HEK293T (cell line): Measurements from ENCODE around the gene ZNF709.
"Not testable (repeated sequence)": the region's sequence is repeated elsewhere in the genome, so short reads cannot be mapped to it uniquely, and the experiment has no call there.

Experiments
- CTCF ChIA-PET: fragments of 350-600 bp; formaldehyde crosslinking; extraction: SDS; loops from one replicate; lab custom pipeline; 2021; ENCODE audit warnings: antibody characterized with exemption, inconsistent platforms; lab: Yijun Ruan, JAX
- POLR2A ChIA-PET: fragments of 350-600 bp; formaldehyde crosslinking; extraction: SDS; loops from one replicate; lab custom pipeline; 2020; ENCODE audit warnings: antibody characterized with exemption, inconsistent platforms; lab: Yijun Ruan, JAX
- DNase-seq: peaks from one replicate; pipeline ENCODE4 v3.0.0; 2012; ENCODE audit warnings: mixed read lengths; ENCODE audit errors: extremely low spot score
- ARNT ChIP-seq: fragments of 450-650 bp; IDR thresholded peaks from 2 replicates; pipeline ENCODE4 v1.6.1; 2017; ENCODE audit warnings: mild to moderate bottlenecking
- BHLHE40 ChIP-seq: fragments of 450-650 bp; IDR thresholded peaks from 2 replicates; pipeline ENCODE4 v1.6.1; 2016; ENCODE audit warnings: mild to moderate bottlenecking, moderate library complexity, borderline replicate concordance
- CTBP1 ChIP-seq: fragments of 450-650 bp; IDR thresholded peaks from 2 replicates; pipeline ENCODE4 v1.6.1; 2016; ENCODE audit warnings: borderline replicate concordance
- ELF4 ChIP-seq: fragments of 450-650 bp; IDR thresholded peaks from 2 replicates; pipeline ENCODE4 v1.6.1; 2017; ENCODE audit warnings: antibody characterized with exemption
- FOXA1 ChIP-seq: fragments of 450-650 bp; IDR thresholded peaks from 2 replicates; pipeline ENCODE4 v1.6.1; 2016; ENCODE audit warnings: mild to moderate bottlenecking
- FOXK2 ChIP-seq: fragments of 450-650 bp; IDR thresholded peaks from 2 replicates; pipeline ENCODE4 v1.6.1; 2016; ENCODE audit warnings: mild to moderate bottlenecking
- FOXM1 ChIP-seq: fragments of 450-650 bp; IDR thresholded peaks from 2 replicates; pipeline ENCODE4 v1.6.1; 2017; ENCODE audit warnings: mild to moderate bottlenecking, borderline replicate concordance
- HDGF ChIP-seq: fragments of 450-650 bp; IDR thresholded peaks from 2 replicates; pipeline ENCODE4 v1.6.1; 2017; ENCODE audit warnings: antibody characterized with exemption, borderline replicate concordance
- L3MBTL2 ChIP-seq: fragments of 450-650 bp; conservative IDR thresholded peaks from 2 replicates; pipeline ENCODE4 v1.6.1; 2016; ENCODE audit warnings: mild to moderate bottlenecking
- LEF1 ChIP-seq: fragments of 450-650 bp; IDR thresholded peaks from 2 replicates; pipeline ENCODE4 v1.6.1; 2017; ENCODE audit warnings: mild to moderate bottlenecking, borderline replicate concordance
- NFRKB ChIP-seq: fragments of 450-650 bp; IDR thresholded peaks from 2 replicates; pipeline ENCODE4 v1.6.1; 2016; ENCODE audit warnings: mild to moderate bottlenecking, moderate library complexity
- PKNOX1 ChIP-seq: fragments of 450-650 bp; IDR thresholded peaks from 2 replicates; pipeline ENCODE4 v1.6.1; 2016
- SP1 ChIP-seq: fragments of 450-650 bp; IDR thresholded peaks from 2 replicates; pipeline ENCODE4 v1.6.1; 2017
- SUZ12 ChIP-seq: fragments of 450-650 bp; IDR thresholded peaks from 2 replicates; pipeline ENCODE4 v1.6.1; 2016; ENCODE audit warnings: mild to moderate bottlenecking
- TARDBP ChIP-seq: fragments of 450-650 bp; IDR thresholded peaks from 2 replicates; pipeline ENCODE4 v1.6.1; 2016
- ZNF384 ChIP-seq: fragments of 450-650 bp; IDR thresholded peaks from 2 replicates; pipeline ENCODE4 v1.6.1; 2016

ZNF709 gene

GRCh38 chr19:12425236-12425887 is 59.3 kb downstream of the ZNF709 start:
- no peak for TF ChIP-seq HDGF
- no peak for TF ChIP-seq SUZ12
- no peak for TF ChIP-seq L3MBTL2
- TF ChIP-seq BHLHE40 = no peak
- TF ChIP-seq SP1 = no peak
- no peak for TF ChIP-seq FOXM1
- TF ChIP-seq TARDBP = no peak
- TF ChIP-seq LEF1 = no peak
- no peak for TF ChIP-seq FOXA1
- TF ChIP-seq FOXK2 = no peak
- TF ChIP-seq ARNT = no peak
- no peak for TF ChIP-seq ELF4
- no peak for TF ChIP-seq PKNOX1
- no peak for TF ChIP-seq ZNF384
- TF ChIP-seq NFRKB = no peak
- no peak for TF ChIP-seq CTBP1
- no peak for DNase-seq
- CTCF ChIA-PET = no interaction called here
- POLR2A ChIA-PET = interaction anchor here (1.2 kb wide), 1 partner anchor 24 kb away, joined by 4 read pairs; the partner anchor contains the start of gene ZNF799

- DNase-seq, POLR2A ChIA-PET, CTCF ChIA-PET: not testable (repeated sequence)
These were observed 67.3 kb downstream of the ZNF709 start for GRCh38 chr19:12417273-12417672.

- TF ChIP-seq FOXA1 (no peak), ARNT (no peak), LEF1 (no peak), HDGF (no peak), FOXM1 (no peak), ELF4 (no peak), BHLHE40 (no peak), NFRKB (no peak)
- no peak for DNase-seq
- POLR2A ChIA-PET = no interaction called here
- CTCF ChIA-PET = no interaction called here
These were observed 72.7 kb downstream of the ZNF709 start for GRCh38 chr19:12411893-12412292.
